SK-N-SH treated with all-trans-retinoic acid at 6 μM for 48 hours (cell line): Measurements from ENCODE around the gene CLECL1.

Source experiments
- ATAC-seq: fragments of 200-7000 bp; cut with Tn5 transposase; 3 replicates; pipeline ENCODE4 v1.9.1; 2020; ENCODE audit warnings: mild to moderate bottlenecking, moderate library complexity
- ARNTL ChIP-seq: fragments of 450-650 bp; formaldehyde crosslinking; IDR thresholded peaks from 2 replicates; pipeline ENCODE4 v1.5.0; 2020; ENCODE audit warnings: low read depth, mild to moderate bottlenecking, moderate library complexity, borderline replicate concordance
- BACH2 ChIP-seq: fragments of 250-450 bp; sonication (Bioruptor Pico); IDR thresholded peaks from 2 replicates; pipeline ENCODE4 v1.9.0; 2021; ENCODE audit warnings: mild to moderate bottlenecking, borderline replicate concordance
- CREB5 ChIP-seq: fragments of 250-450 bp; sonication (Bioruptor Pico); IDR thresholded peaks from 2 replicates; pipeline ENCODE4 v1.5.1; 2020; ENCODE audit warnings: low read depth, mild to moderate bottlenecking, moderate library complexity
- CSDC2 ChIP-seq: fragments of 250-450 bp; sonication (Bioruptor Pico); IDR thresholded peaks from 2 replicates; pipeline ENCODE4 v1.5.0; 2020; ENCODE audit warnings: mild to moderate bottlenecking, moderate library complexity
- CSRNP3 ChIP-seq: fragments of 250-450 bp; sonication (Bioruptor Pico); IDR thresholded peaks from 2 replicates; pipeline ENCODE4 v1.5.1; 2021; ENCODE audit warnings: mild to moderate bottlenecking, moderate library complexity
- ESRRG ChIP-seq: fragments of 250-450 bp; sonication (Bioruptor Pico); IDR thresholded peaks from 2 replicates; pipeline ENCODE4 v1.6.1; 2021; ENCODE audit warnings: mild to moderate bottlenecking
- GLIS3 ChIP-seq: fragments of 250-450 bp; sonication (Bioruptor Pico); IDR thresholded peaks from 2 replicates; pipeline ENCODE4 v1.5.0; 2020; ENCODE audit warnings: mild to moderate bottlenecking, moderate library complexity
- ISL1 ChIP-seq: fragments of 250-450 bp; sonication (Bioruptor Pico); IDR thresholded peaks from 2 replicates; pipeline ENCODE4 v2.1.2; 2022; ENCODE audit warnings: mild to moderate bottlenecking, moderate library complexity
- OSR1 ChIP-seq: fragments of 250-450 bp; sonication (Bioruptor Pico); IDR thresholded peaks from 2 replicates; pipeline ENCODE4 v1.8.0; 2022; ENCODE audit warnings: moderate library complexity, mild to moderate bottlenecking, inconsistent platforms
- PPARA ChIP-seq: fragments of 250-450 bp; sonication (Bioruptor Pico); IDR thresholded peaks from 2 replicates; pipeline ENCODE4 v1.5.0; 2020; ENCODE audit warnings: mild to moderate bottlenecking, borderline replicate concordance
- RARB ChIP-seq: fragments of 250-450 bp; sonication (Bioruptor Pico); IDR thresholded peaks from 2 replicates; pipeline ENCODE4 v1.8.0; 2021; ENCODE audit warnings: mild to moderate bottlenecking, moderate library complexity
- SNAI2 ChIP-seq: fragments of 250-450 bp; sonication (Bioruptor Pico); IDR thresholded peaks from 2 replicates; pipeline ENCODE4 v1.5.0; 2020; ENCODE audit warnings: mild to moderate bottlenecking, moderate library complexity
- TCF4 ChIP-seq: fragments of 250-450 bp; sonication (Bioruptor Pico); IDR thresholded peaks from 2 replicates; pipeline ENCODE4 v1.8.0; 2021; ENCODE audit warnings: mild to moderate bottlenecking, moderate library complexity, borderline replicate concordance
- TOX ChIP-seq: fragments of 250-450 bp; sonication (Bioruptor Pico); IDR thresholded peaks from 2 replicates; pipeline ENCODE4 v1.8.0; 2021; ENCODE audit warnings: mild to moderate bottlenecking, moderate library complexity, borderline replicate concordance
- ZC3H10 ChIP-seq: fragments of 250-450 bp; sonication (Bioruptor Pico); IDR thresholded peaks from 2 replicates; pipeline ENCODE4 v1.5.1; 2021; ENCODE audit warnings: mild to moderate bottlenecking, moderate library complexity
- ZFP3 ChIP-seq: fragments of 250-450 bp; sonication (Bioruptor Pico); IDR thresholded peaks from 2 replicates; pipeline ENCODE4 v1.5.0; 2020; ENCODE audit warnings: mild to moderate bottlenecking, moderate library complexity
- ZFP30 ChIP-seq: fragments of 450-650 bp; formaldehyde crosslinking; IDR thresholded peaks from 2 replicates; pipeline ENCODE4 v1.5.0; 2022; ENCODE audit warnings: mild to moderate bottlenecking, moderate library complexity
- ZNF565 ChIP-seq: fragments of 450-650 bp; formaldehyde crosslinking; conservative IDR thresholded peaks from 2 replicates; pipeline ENCODE4 v1.5.0; 2020; ENCODE audit warnings: low read depth, mild to moderate bottlenecking, moderate library complexity
- TF ChIP-seq, protein P1 (sequence below): fragments of 250-450 bp; sonication (Bioruptor Pico); IDR thresholded peaks from 2 replicates; pipeline ENCODE4 v1.5.0; 2020; ENCODE audit warnings: mild to moderate bottlenecking, moderate library complexity
- TF ChIP-seq, protein P2 (sequence below): fragments of 250-450 bp; sonication (Bioruptor Pico); IDR thresholded peaks from 2 replicates; pipeline ENCODE4 v1.8.0; 2020; ENCODE audit warnings: mild to moderate bottlenecking, moderate library complexity, borderline replicate concordance
- TF ChIP-seq, protein P3 (sequence below): fragments of 250-450 bp; sonication (Bioruptor Pico); IDR thresholded peaks from 2 replicates; pipeline ENCODE4 v1.8.0; 2021; ENCODE audit warnings: low read depth, mild to moderate bottlenecking, moderate library complexity, borderline replicate concordance

The CLECL1 gene

GRCh38 chr12:9735601-9736000 is 2.7 kb upstream of the CLECL1 start:
- ATAC-seq: no peak
- TF ChIP-seq ZC3H10 (CRISPR knock-in tag): no peak
- no peak for TF ChIP-seq CSRNP3 (CRISPR knock-in tag)
- TF ChIP-seq, protein P1, sequence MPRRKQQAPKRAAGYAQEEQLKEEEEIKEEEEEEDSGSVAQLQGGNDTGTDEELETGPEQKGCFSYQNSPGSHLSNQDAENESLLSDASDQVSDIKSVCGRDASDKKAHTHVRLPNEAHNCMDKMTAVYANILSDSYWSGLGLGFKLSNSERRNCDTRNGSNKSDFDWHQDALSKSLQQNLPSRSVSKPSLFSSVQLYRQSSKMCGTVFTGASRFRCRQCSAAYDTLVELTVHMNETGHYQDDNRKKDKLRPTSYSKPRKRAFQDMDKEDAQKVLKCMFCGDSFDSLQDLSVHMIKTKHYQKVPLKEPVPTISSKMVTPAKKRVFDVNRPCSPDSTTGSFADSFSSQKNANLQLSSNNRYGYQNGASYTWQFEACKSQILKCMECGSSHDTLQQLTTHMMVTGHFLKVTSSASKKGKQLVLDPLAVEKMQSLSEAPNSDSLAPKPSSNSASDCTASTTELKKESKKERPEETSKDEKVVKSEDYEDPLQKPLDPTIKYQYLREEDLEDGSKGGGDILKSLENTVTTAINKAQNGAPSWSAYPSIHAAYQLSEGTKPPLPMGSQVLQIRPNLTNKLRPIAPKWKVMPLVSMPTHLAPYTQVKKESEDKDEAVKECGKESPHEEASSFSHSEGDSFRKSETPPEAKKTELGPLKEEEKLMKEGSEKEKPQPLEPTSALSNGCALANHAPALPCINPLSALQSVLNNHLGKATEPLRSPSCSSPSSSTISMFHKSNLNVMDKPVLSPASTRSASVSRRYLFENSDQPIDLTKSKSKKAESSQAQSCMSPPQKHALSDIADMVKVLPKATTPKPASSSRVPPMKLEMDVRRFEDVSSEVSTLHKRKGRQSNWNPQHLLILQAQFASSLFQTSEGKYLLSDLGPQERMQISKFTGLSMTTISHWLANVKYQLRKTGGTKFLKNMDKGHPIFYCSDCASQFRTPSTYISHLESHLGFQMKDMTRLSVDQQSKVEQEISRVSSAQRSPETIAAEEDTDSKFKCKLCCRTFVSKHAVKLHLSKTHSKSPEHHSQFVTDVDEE (CRISPR knock-in tag): no peak
- TF ChIP-seq ZNF565 (CRISPR knock-in tag): no peak

GRCh38 chr12:9731797-9732196 is 1.1 kb downstream of the CLECL1 start:
- TF ChIP-seq CSDC2 (CRISPR knock-in tag): no peak
- no peak for TF ChIP-seq ARNTL
- TF ChIP-seq ISL1 (CRISPR knock-in tag): no peak
- TF ChIP-seq SNAI2 (CRISPR knock-in tag): no peak
- no peak for TF ChIP-seq ZC3H10 (CRISPR knock-in tag)
- TF ChIP-seq PPARA (CRISPR knock-in tag): no peak
- no peak for TF ChIP-seq RARB (CRISPR knock-in tag)
- TF ChIP-seq, protein P2, sequence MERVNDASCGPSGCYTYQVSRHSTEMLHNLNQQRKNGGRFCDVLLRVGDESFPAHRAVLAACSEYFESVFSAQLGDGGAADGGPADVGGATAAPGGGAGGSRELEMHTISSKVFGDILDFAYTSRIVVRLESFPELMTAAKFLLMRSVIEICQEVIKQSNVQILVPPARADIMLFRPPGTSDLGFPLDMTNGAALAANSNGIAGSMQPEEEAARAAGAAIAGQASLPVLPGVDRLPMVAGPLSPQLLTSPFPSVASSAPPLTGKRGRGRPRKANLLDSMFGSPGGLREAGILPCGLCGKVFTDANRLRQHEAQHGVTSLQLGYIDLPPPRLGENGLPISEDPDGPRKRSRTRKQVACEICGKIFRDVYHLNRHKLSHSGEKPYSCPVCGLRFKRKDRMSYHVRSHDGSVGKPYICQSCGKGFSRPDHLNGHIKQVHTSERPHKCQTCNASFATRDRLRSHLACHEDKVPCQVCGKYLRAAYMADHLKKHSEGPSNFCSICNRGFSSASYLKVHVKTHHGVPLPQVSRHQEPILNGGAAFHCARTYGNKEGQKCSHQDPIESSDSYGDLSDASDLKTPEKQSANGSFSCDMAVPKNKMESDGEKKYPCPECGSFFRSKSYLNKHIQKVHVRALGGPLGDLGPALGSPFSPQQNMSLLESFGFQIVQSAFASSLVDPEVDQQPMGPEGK: no peak
- no peak for TF ChIP-seq TOX (CRISPR knock-in tag)
- no peak for TF ChIP-seq CSRNP3 (CRISPR knock-in tag)
- no peak for TF ChIP-seq GLIS3
- no peak for TF ChIP-seq BACH2
- no peak for TF ChIP-seq ZFP3 (CRISPR knock-in tag)
- no peak for TF ChIP-seq ZFP30 (CRISPR knock-in tag)
- no peak for TF ChIP-seq ESRRG (CRISPR knock-in tag)
- no peak for TF ChIP-seq OSR1 (CRISPR knock-in tag)
- TF ChIP-seq CREB5 (CRISPR knock-in tag): no peak
- TF ChIP-seq, protein P1 (CRISPR knock-in tag): no peak
- no peak for TF ChIP-seq TCF4 (CRISPR knock-in tag)
- TF ChIP-seq, protein P3, sequence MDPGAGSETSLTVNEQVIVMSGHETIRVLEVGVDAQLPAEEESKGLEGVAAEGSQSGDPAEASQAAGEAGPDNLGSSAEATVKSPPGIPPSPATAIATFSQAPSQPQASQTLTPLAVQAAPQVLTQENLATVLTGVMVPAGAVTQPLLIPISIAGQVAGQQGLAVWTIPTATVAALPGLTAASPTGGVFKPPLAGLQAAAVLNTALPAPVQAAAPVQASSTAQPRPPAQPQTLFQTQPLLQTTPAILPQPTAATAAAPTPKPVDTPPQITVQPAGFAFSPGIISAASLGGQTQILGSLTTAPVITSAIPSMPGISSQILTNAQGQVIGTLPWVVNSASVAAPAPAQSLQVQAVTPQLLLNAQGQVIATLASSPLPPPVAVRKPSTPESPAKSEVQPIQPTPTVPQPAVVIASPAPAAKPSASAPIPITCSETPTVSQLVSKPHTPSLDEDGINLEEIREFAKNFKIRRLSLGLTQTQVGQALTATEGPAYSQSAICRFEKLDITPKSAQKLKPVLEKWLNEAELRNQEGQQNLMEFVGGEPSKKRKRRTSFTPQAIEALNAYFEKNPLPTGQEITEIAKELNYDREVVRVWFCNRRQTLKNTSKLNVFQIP (CRISPR knock-in tag): no peak
- no peak for ATAC-seq
